Measurements from ENCODE around the gene IKZF3.

The IKZF3 gene

GRCh38 chr17:39809221-39809620 is 54.9 kb downstream of the IKZF3 start (continued):
- TF ChIP-seq ZNF155 (tag by site-specific recombination; IDR thresholded peaks at IDR 0.05): no peak

- no peak overlapping the region for H3K4me3 ChIP-seq (ENCODE audit: low read depth, low read length)
- ChIA-PET CTCF (interaction anchor here (0.6 kb wide), 1 partner anchor 188 kb away, joined by 5 read pairs; no protein-coding TSS in a partner anchor), POLR2A (interaction anchor here (0.6 kb wide), 1 partner anchor 752 kb away, joined by 8 read pairs; no protein-coding TSS in a partner anchor)
- H3K27ac ChIP-seq (ENCODE audit: extremely low read depth, low read depth, low read length): no peak overlapping the region
- H3K36me3 ChIP-seq (ENCODE audit: control insufficient read depth in 2 of 2, insufficient read depth in 1 of 2, low read length in 2 of 2): no peaks in the 10 kb centered on the region
- no peaks in the 10 kb centered on the region for H3K9me3 ChIP-seq (ENCODE audit: control insufficient read depth, insufficient read depth, low read depth, low read length)
- no peak for TF ChIP-seq TSHZ1 (tag by site-specific recombination; IDR thresholded peaks at IDR 0.05; ENCODE audit: borderline replicate concordance)
- no peak for TF ChIP-seq ZNF529 (tag by site-specific recombination; IDR thresholded peaks at IDR 0.05; ENCODE audit: insufficient replicate concordance)
- no peak for TF ChIP-seq OVOL3 (tag by site-specific recombination; IDR thresholded peaks at IDR 0.05)
- TF ChIP-seq ZNF624 (tag by site-specific recombination; IDR thresholded peaks at IDR 0.05): no peak
- no peak for TF ChIP-seq HOXD13 (CRISPR knock-in tag; IDR thresholded peaks at IDR 0.05; ENCODE audit: borderline replicate concordance)
- no peak for TF ChIP-seq ZNF48 (tag by site-specific recombination; IDR thresholded peaks at IDR 0.05)
- TF ChIP-seq ZNF214 (tag by site-specific recombination; IDR thresholded peaks at IDR 0.05; ENCODE audit: borderline replicate concordance): no peak
- no peak for TF ChIP-seq BCL11B (tag by site-specific recombination; IDR thresholded peaks at IDR 0.05; ENCODE audit: low read depth)
- no peak for TF ChIP-seq KLF9 (tag by site-specific recombination; IDR thresholded peaks at IDR 0.05; ENCODE audit: low read depth)
- no peak for TF ChIP-seq ZNF571 (tag by site-specific recombination; IDR thresholded peaks at IDR 0.05)
- no peak for TF ChIP-seq ZNF623 (tag by site-specific recombination; IDR thresholded peaks at IDR 0.05)
- H3K4me1 ChIP-seq (ENCODE audit: control insufficient read depth, insufficient read depth, low read length): peaks cover 8% of the 10 kb centered on the region
Measured at GRCh38 chr17:39808409-39808997, 55.6 kb downstream of the IKZF3 start.

- H3K27ac ChIP-seq (ENCODE audit: extremely low read depth, low read depth, low read length): no peak overlapping the region
- H3K36me3 ChIP-seq (ENCODE audit: control insufficient read depth in 2 of 2, insufficient read depth in 1 of 2, low read length in 2 of 2): no peaks in the 10 kb centered on the region
- peaks cover 23% of the 10 kb centered on the region for H3K4me1 ChIP-seq (ENCODE audit: control insufficient read depth, insufficient read depth, low read length)
- H3K4me3 ChIP-seq (ENCODE audit: low read depth, low read length): no peak overlapping the region
- CTCF ChIA-PET: interaction anchor here (0.7 kb wide), 1 partner anchor 25 kb away, joined by 3 read pairs; no protein-coding TSS in a partner anchor
- POLR2A ChIA-PET: no interaction called here
- H3K9me3 ChIP-seq (ENCODE audit: control insufficient read depth, insufficient read depth, low read depth, low read length): no peaks in the 10 kb centered on the region
- TF ChIP-seq ZNF280D (tag by site-specific recombination; IDR thresholded peaks at IDR 0.05) (no peak), ZNF777 (tag by site-specific recombination; IDR thresholded peaks at IDR 0.05; ENCODE audit: borderline replicate concordance) (no peak), ZNF2 (tag by site-specific recombination; IDR thresholded peaks at IDR 0.05) (no peak), ZSCAN18 (tag by site-specific recombination; IDR thresholded peaks at IDR 0.05) (no peak), ZNF76 (tag by site-specific recombination; IDR thresholded peaks at IDR 0.05; ENCODE audit: borderline replicate concordance, low read depth) (no peak), SP3 (tag by site-specific recombination; IDR thresholded peaks at IDR 0.05) (no peak), SCRT1 (tag by site-specific recombination; IDR thresholded peaks at IDR 0.05; ENCODE audit: borderline replicate concordance) (peak; percentile 33; the same call in 1 of the 2 replicates), ZNF791 (tag by site-specific recombination; IDR thresholded peaks at IDR 0.05) (no peak), HIC1 (tag by site-specific recombination; IDR thresholded peaks at IDR 0.05) (no peak), ZNF544 (tag by site-specific recombination; IDR thresholded peaks at IDR 0.05) (no peak), SETDB1 (IDR thresholded peaks at IDR 0.05; ENCODE audit: insufficient read length, low read length) (peak; percentile 14), IKZF3 (tag by site-specific recombination; IDR thresholded peaks at IDR 0.05) (no peak)
Measured at GRCh38 chr17:39804839-39805238, 59.3 kb downstream of the IKZF3 start.
